Cardiac fibroblast (primary cell): ENCODE results near the gene DHRS13.
A peak's percentile ranks its signal among the peaks of the same experiment; 100 is the strongest.

ENCODE experiments used
- DNase-seq, 2 donors: peaks; one replicate each; pipeline versions ENCODE4 v3.0.0 to v3.0.0-alpha.2; 2010; ENCODE audit warnings: low read depth in 2 of 2
- H3K4me3 ChIP-seq, 2 donors: replicated peaks in 1 of 2; 1 replicate in 1 of 2; 2 replicates in 1 of 2; pipeline ENCODE4 v1.5.1; 2011; ENCODE audit warnings: low read depth in 2 of 2, low read length in 2 of 2, mild to moderate bottlenecking in 2 of 2, moderate library complexity in 1 of 2
- TF ChIP-seq, protein P1 (sequence below): IDR thresholded peaks from one replicate; pipeline ENCODE4 v1.5.1; 2011; ENCODE audit warnings: low read depth, mild to moderate bottlenecking, low read length, inconsistent platforms

Gene DHRS13, protein sequence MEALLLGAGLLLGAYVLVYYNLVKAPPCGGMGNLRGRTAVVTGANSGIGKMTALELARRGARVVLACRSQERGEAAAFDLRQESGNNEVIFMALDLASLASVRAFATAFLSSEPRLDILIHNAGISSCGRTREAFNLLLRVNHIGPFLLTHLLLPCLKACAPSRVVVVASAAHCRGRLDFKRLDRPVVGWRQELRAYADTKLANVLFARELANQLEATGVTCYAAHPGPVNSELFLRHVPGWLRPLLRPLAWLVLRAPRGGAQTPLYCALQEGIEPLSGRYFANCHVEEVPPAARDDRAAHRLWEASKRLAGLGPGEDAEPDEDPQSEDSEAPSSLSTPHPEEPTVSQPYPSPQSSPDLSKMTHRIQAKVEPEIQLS

GRCh38 chr17:28902819-28903545 is at the start of gene DHRS13:
Gene DHRS13, minus strand, starts transcription at chr17:28903079. Its CDS starts 135 bp downstream, at chr17:28902944.
- TF ChIP-seq, protein P1, sequence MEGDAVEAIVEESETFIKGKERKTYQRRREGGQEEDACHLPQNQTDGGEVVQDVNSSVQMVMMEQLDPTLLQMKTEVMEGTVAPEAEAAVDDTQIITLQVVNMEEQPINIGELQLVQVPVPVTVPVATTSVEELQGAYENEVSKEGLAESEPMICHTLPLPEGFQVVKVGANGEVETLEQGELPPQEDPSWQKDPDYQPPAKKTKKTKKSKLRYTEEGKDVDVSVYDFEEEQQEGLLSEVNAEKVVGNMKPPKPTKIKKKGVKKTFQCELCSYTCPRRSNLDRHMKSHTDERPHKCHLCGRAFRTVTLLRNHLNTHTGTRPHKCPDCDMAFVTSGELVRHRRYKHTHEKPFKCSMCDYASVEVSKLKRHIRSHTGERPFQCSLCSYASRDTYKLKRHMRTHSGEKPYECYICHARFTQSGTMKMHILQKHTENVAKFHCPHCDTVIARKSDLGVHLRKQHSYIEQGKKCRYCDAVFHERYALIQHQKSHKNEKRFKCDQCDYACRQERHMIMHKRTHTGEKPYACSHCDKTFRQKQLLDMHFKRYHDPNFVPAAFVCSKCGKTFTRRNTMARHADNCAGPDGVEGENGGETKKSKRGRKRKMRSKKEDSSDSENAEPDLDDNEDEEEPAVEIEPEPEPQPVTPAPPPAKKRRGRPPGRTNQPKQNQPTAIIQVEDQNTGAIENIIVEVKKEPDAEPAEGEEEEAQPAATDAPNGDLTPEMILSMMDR: peak; percentile 55
- H3K4me3 ChIP-seq: peak within 1 kb of the TSS; percentile 54 to 59
- peak; percentile 83 to 91 for DNase-seq

DNA sequence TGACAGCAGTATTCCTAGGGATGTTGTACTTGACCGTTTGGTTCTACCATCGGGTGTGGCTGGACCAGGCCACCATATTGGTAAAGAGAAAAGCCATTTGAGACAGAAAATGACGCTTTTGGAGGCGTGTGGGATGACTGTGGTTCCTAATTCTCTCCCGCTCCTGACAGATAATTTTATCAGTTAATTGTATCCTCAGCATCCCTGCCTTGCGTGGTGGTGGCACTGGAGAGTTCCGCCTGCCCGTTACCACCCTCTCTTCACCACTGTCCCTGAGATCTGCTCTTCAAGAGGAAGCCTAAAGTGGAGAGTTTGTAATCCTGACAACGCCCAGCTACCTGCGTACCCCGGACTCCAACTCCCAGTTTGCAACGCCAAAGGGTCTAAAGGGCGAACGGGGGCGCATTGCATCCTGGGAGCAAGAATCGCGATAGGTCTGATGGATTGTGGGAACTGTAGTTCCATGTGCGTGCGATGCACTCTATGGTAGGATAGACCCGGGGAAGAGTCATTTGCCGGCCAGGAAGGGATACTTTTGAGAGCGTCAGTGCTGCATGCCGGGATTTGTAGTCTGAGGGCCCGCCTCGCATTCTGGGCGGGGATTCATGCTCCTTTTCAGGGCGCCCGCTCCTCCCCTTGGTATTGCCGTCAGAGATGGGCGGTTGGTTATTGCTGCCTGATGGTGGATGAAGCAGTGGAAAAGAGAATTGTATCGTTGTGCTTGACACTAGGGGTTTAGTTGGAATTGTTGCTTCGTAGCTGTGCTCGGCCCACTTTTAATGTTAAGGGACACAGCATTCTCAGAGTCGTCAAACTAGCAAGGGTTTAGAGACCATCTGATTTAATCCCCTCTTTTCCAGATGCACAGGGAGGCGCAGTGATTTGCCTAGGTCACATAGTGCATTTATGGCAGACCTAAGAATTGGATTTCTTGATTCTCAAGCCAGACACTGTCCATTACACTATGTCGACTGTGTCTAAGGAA is 49.4 kb upstream of the DHRS13 start:
- peak; percentile 100 for DNase-seq
- TF ChIP-seq, protein P1: no peak
- H3K4me3 ChIP-seq: peak overlapping the region; percentile 62 to 66

- TF ChIP-seq, protein P1: no peak
- H3K4me3 ChIP-seq: peak within 1 kb of the TSS; percentile 85 to 95
- DNase-seq: peak; percentile 100
Observed at GRCh38 chr17:28951428-28951990, 48.6 kb upstream of the DHRS13 start, which contains the start of gene PHF12. Gene PHF12, minus strand, starts transcription at chr17:28951518. Its CDS starts 558 bp downstream, at chr17:28950960.

- TF ChIP-seq, protein P1: no peak
- H3K4me3 ChIP-seq: peak overlapping the region; percentile 85 to 95
- DNase-seq: no peak
Observed at GRCh38 chr17:28950752-28951427, 48.0 kb upstream of the DHRS13 start.

- peak; percentile 47 to 52 for DNase-seq
- TF ChIP-seq, protein P1: no peak
- H3K4me3 ChIP-seq: peak overlapping the region; percentile 85 to 95
Observed at GRCh38 chr17:28950017-28950751, 47.3 kb upstream of the DHRS13 start.
